ENCODE data around the gene PRKG1. TPM values are rescaled to one million over a fixed set of nuclear protein-coding genes. Genes with fewer than 3 reads are reported as not detected.

Gene PRKG1
- total and polyA plus RNA-seq, 2 donors (not counting 1 experiment from before 2014, with no cell fraction given), result not detected

- Histone ChIP-seq H3K9ac (ENCODE audit: low read length) (no peak overlapping the region), H3K4me2 (replicated peaks; ENCODE audit: low read depth, low read length, poor library complexity, severe bottlenecking) (no peak overlapping the region), H3K27ac (ENCODE audit: low read length in 2 of 2) (no peak overlapping the region), H3K4me3 (ENCODE audit: control extremely low read depth in 1 of 5, extremely low read depth in 1 of 5, insufficient read depth in 1 of 5, low read depth in 2 of 5, low read length in 4 of 5) (no peak overlapping the region), H3K9me3 (ENCODE audit: control extremely low read depth in 1 of 3, control insufficient read depth in 2 of 3, insufficient read depth in 1 of 3, low read length in 2 of 3) (peaks cover 2 to 4% (median 2%) of the 10 kb centered on the region in 3 donors), H2AFZ (ENCODE audit: insufficient read depth, low read depth, low read length, poor library complexity, severe bottlenecking) (no peak overlapping the region), H3K27me3 (replicated peaks in 1 of 4; ENCODE audit: control extremely low read depth in 1 of 4, control insufficient read depth in 3 of 4, insufficient read depth in 4 of 4, low read length in 3 of 4) (no peaks in the 10 kb centered on the region), H3K4me1 (ENCODE audit: control insufficient read depth in 2 of 2, insufficient read depth in 2 of 2, low read length in 2 of 2) (no peaks in the 10 kb centered on the region), H4K20me1 (ENCODE audit: control insufficient read depth, insufficient read depth, low read length, poor library complexity, severe bottlenecking) (no peaks in the 10 kb centered on the region), H3K79me2 (ENCODE audit: control insufficient read depth, insufficient read depth, low read length) (no peaks in the 10 kb centered on the region), H3K36me3 (replicated peaks in 1 of 2; ENCODE audit: control extremely low read depth in 1 of 2, control insufficient read depth in 1 of 2, extremely low read depth in 1 of 2, insufficient read depth in 2 of 2, low read length in 1 of 2) (no peaks in the 10 kb centered on the region)
- Mint-ChIP-seq H3K27ac (no peak overlapping the region), H3K27me3 (no peaks in the 10 kb centered on the region), H3K9me3 (ENCODE audit: insufficient read depth) (no peaks in the 10 kb centered on the region), H3K4me1 (no peaks in the 10 kb centered on the region), H3K4me3 (no peak overlapping the region)
- TF ChIP-seq EZH2 (IDR thresholded peaks at IDR 0.05; ENCODE audit: borderline replicate concordance, insufficient read depth, low read depth, low read length, poor library complexity, severe bottlenecking) (no peak), CTCF (IDR thresholded peaks at IDR 0.05) (no peak)
- intact Hi-C loops (cut with micrococcal nuclease), result no loop called here
- no peak for DNase-seq
- POLR2A ChIA-PET, result no interaction called here
- no peak for ATAC-seq (ENCODE audit: low read depth)
- CTCF ChIA-PET, result no interaction called here
- WGBS (ENCODE audit: insufficient coverage), result 100% methylated on average over 1 of the region's 1 CpG
Observed at GRCh38 chr10:52276986-52277385, 1202.7 kb downstream of the PRKG1 start.

- ATAC-seq (ENCODE audit: low read depth) (no peak), DNase-seq (no peak)
- Histone ChIP-seq H3K27ac (ENCODE audit: low read length in 2 of 2) (no peak overlapping the region), H4K20me1 (ENCODE audit: control insufficient read depth, insufficient read depth, low read length, poor library complexity, severe bottlenecking) (no peaks in the 10 kb centered on the region), H3K4me3 (ENCODE audit: control extremely low read depth in 1 of 5, extremely low read depth in 1 of 5, insufficient read depth in 1 of 5, low read depth in 2 of 5, low read length in 4 of 5) (no peak overlapping the region), H3K27me3 (replicated peaks in 1 of 4; ENCODE audit: control extremely low read depth in 1 of 4, control insufficient read depth in 3 of 4, insufficient read depth in 4 of 4, low read length in 3 of 4) (no peaks in the 10 kb centered on the region), H2AFZ (ENCODE audit: insufficient read depth, low read depth, low read length, poor library complexity, severe bottlenecking) (no peak overlapping the region), H3K9ac (ENCODE audit: low read length) (no peak overlapping the region), H3K9me3 (ENCODE audit: control extremely low read depth in 1 of 3, control insufficient read depth in 2 of 3, insufficient read depth in 1 of 3, low read length in 2 of 3) (peaks cover 2 to 4% (median 2%) of the 10 kb centered on the region in 3 donors), H3K79me2 (ENCODE audit: control insufficient read depth, insufficient read depth, low read length) (no peaks in the 10 kb centered on the region), H3K4me1 (ENCODE audit: control insufficient read depth in 2 of 2, insufficient read depth in 2 of 2, low read length in 2 of 2) (peaks cover 0 to 4% of the 10 kb centered on the region in 2 donors), H3K4me2 (replicated peaks; ENCODE audit: low read depth, low read length, poor library complexity, severe bottlenecking) (no peak overlapping the region), H3K36me3 (replicated peaks in 1 of 2; ENCODE audit: control extremely low read depth in 1 of 2, control insufficient read depth in 1 of 2, extremely low read depth in 1 of 2, insufficient read depth in 2 of 2, low read length in 1 of 2) (no peaks in the 10 kb centered on the region)
- ChIA-PET CTCF (interaction anchor here (0.6 kb wide), 1 partner anchor 545 kb away, joined by 3 read pairs; no protein-coding TSS in a partner anchor), POLR2A (no interaction called here)
- intact Hi-C loops (cut with micrococcal nuclease), result no loop called here
- no peak overlapping the region for H3K4me3 Mint-ChIP-seq
- no CpG with 5 or more reads among the region's 3 CpGs for WGBS (ENCODE audit: insufficient coverage)
- H3K27ac Mint-ChIP-seq, result no peak overlapping the region
- no peak for TF ChIP-seq EZH2 (IDR thresholded peaks at IDR 0.05; ENCODE audit: borderline replicate concordance, insufficient read depth, low read depth, low read length, poor library complexity, severe bottlenecking)
- TF ChIP-seq CTCF (IDR thresholded peaks at IDR 0.05), result no peak
- no peaks in the 10 kb centered on the region for H3K9me3 Mint-ChIP-seq (ENCODE audit: insufficient read depth)
- H3K27me3 Mint-ChIP-seq, result no peaks in the 10 kb centered on the region
- peaks cover 4% of the 10 kb centered on the region for H3K4me1 Mint-ChIP-seq
Observed at GRCh38 chr10:52279546-52279945, 1205.3 kb downstream of the PRKG1 start.

Data from B cell (primary cell).